ENCODE data around the gene CEP120.

CEP120 gene

DNA sequence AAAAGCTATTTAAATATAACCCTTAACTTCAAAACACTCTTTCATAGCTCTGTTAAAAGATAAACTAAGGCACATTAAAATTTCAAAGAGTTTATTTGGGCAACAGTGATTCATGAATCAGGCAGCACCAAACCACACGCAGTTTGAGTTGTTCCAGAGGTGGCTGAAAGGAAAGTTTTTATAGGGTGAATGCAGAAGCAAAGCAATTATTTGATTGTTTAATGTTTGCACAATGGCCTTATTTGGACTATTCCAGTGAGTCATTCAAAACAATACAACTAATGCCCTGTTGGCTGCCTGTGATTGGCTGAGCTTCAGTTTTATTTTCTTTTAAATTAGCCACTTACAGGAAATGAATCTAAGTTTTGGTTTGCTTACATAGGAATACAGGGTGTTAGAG is 125.3 kb downstream of the CEP120 start:
- DNase-seq = no peak

DNA sequence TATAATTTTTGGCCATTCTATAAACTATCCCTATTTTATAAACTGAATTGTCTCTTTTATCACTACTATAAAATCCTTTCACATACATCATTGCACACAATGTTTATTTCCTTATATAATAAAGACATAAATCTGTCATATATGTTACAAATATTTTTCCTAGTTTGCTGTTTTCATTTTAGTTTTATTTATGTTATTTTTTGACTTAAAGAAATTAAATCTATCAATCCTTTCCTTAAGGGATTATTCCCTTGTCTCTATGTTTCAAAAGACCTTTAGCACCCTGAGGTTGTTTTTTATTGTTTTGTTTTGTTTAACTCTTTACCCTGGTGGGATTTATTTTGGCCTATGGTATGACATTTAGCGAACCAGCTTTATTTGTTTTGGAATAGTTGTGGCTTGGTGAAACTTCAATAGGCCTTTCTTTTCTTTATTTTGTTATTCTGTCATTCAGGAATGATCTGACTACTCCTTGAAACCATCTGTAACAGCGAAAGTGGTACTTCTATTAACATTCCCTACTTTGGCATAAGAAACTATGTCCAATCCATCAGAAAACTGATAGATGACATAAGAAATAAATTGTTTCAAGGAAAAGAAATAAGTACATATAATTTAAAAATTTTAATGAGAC is 125.9 kb downstream of the CEP120 start:
- DNase-seq = no peak

Measured in NCI-H446 (cell line).